Central memory CD8-positive, alpha-beta T cell (primary cell): ENCODE results near the gene CADM2.

Experiments used
- ATAC-seq: fragments of 150-1000 bp; cut with Tn5 transposase; replicated peaks from 2 replicates; pipeline ENCODE4 v1.10.0; 2022; ENCODE audit warnings: mild to moderate bottlenecking, moderate FRiP score, moderate number of reproducible peaks; ENCODE audit not compliant: poor library complexity, severe bottlenecking; ENCODE audit errors: extremely low read depth
- DNase-seq, 2 donors: peaks; one replicate each; pipeline ENCODE4 v3.0.0; 2021; ENCODE audit warnings: low spot score in 2 of 2
- H3K27ac Mint-ChIP-seq: one replicate; pipeline ENCODE4 v1.8.0; 2022; ENCODE audit warnings: low read depth, mild to moderate bottlenecking, moderate library complexity, mixed read lengths
- H3K27me3 Mint-ChIP-seq: one replicate; pipeline ENCODE4 v1.8.0; 2022; ENCODE audit warnings: mixed read lengths
- H3K36me3 Mint-ChIP-seq: one replicate; pipeline ENCODE4 v1.8.0; 2022; ENCODE audit warnings: mild to moderate bottlenecking, moderate library complexity, mixed read lengths; ENCODE audit not compliant: insufficient read depth
- H3K4me1 Mint-ChIP-seq: one replicate; pipeline ENCODE4 v1.8.0; 2022; ENCODE audit warnings: mixed read lengths
- H3K4me3 Mint-ChIP-seq: one replicate; pipeline ENCODE4 v1.8.0; 2022; ENCODE audit warnings: mild to moderate bottlenecking, moderate library complexity, mixed read lengths
- H3K9me3 Mint-ChIP-seq: one replicate; pipeline ENCODE4 v1.8.0; 2022; ENCODE audit warnings: mixed read lengths

CADM2 gene

DNA sequence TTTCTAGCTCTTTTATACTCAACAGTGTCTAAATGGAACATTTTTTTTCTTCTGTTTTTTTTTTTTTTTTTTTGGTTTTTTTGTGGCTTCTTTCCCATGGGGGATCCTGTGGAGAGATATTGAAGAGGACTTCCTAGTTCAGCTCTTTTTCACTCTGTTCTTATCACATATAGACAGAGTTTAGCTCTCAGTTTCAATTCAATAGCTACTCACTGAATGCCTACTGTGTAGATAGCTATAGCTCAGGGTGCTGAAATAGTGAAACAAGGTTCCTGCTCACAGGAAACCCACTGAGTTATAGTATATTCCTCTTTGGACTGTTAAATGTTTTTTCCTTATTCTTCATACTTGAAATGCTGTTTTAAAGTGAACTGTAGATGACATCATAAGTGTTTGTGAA is 918.8 kb downstream of the CADM2 start:
- Mint-ChIP-seq H3K36me3 (no peaks in the 10 kb centered on the region), H3K4me3 (no peak overlapping the region), H3K27ac (no peak overlapping the region), H3K27me3 (no peaks in the 10 kb centered on the region), H3K9me3 (peaks cover 12% of the 10 kb centered on the region), H3K4me1 (no peaks in the 10 kb centered on the region)
- no peak for DNase-seq
- ATAC-seq: no peak

DNA sequence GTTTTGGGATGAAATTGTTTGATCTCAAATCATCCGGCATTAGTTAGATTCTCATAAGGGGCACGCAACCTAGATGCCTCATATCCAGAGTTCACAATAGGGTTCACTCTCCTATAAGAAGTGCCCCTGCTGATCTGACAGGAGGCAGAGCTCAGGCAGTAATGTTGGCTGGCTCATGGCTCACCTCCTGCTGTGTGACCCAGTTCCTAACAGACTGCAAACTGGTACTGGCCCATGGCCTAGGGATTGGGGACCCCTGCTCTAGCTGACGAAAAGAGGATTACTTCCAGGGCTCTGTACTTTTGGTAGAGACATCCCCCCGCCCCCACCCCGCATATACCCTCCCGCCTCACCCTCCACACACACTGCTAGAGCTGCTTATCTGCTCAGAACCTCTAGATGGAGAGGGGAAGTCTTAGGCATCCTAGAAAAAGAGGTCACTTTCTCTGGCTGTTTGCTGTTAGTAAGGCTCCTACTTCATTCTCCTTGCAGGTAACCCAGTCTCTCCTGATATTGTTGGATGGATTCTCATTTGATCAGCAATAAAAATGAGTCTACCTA is 923.1 kb downstream of the CADM2 start:
- peaks cover 5% of the 10 kb centered on the region for H3K9me3 Mint-ChIP-seq
- ATAC-seq (no peak), DNase-seq (no peak)
- no peaks in the 10 kb centered on the region for H3K36me3 Mint-ChIP-seq
- no peaks in the 10 kb centered on the region for H3K27me3 Mint-ChIP-seq
- no peaks in the 10 kb centered on the region for H3K4me1 Mint-ChIP-seq
- H3K4me3 Mint-ChIP-seq: no peak overlapping the region
- H3K27ac Mint-ChIP-seq: no peak overlapping the region

DNA sequence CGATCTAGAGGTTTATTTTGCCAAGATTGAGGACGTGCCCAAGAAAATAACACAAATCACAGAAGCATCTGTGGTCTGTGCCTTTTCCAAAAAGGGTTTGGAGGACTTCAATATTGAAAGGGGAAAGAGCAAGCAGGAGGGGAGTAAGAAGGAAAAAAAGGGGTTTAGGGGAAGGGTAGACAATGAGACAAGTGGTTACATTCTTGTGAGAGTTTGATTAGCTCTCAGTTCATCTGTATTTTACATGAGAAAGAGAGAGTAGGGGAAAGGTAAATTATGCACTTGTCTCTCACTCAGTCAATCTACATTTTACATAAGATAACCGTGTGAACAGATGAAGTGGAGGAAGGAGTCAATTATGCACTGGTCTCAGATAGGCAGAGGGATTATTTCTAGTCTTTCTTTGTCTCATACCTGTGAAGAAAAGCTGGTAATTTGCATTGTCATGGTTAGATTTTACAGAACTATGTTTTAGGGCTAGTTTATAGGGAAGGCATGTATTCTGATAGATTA is 931.3 kb downstream of the CADM2 start:
- no peak overlapping the region for H3K27ac Mint-ChIP-seq
- no peaks in the 10 kb centered on the region for H3K27me3 Mint-ChIP-seq
- DNase-seq: no peak
- H3K9me3 Mint-ChIP-seq: peaks cover 12% of the 10 kb centered on the region
- no peaks in the 10 kb centered on the region for H3K4me1 Mint-ChIP-seq
- no peak overlapping the region for H3K4me3 Mint-ChIP-seq
- ATAC-seq: no peak
- H3K36me3 Mint-ChIP-seq: no peaks in the 10 kb centered on the region

GRCh38 chr3:85903434-85903833 is 944.6 kb downstream of the CADM2 start:
- Mint-ChIP-seq H3K36me3 (peaks cover 1% of the 10 kb centered on the region), H3K4me1 (no peaks in the 10 kb centered on the region), H3K4me3 (no peak overlapping the region), H3K27me3 (no peaks in the 10 kb centered on the region), H3K27ac (no peak overlapping the region), H3K9me3 (peaks cover 1% of the 10 kb centered on the region)
- ATAC-seq (no peak), DNase-seq (no peak)

- peaks cover 17% of the 10 kb centered on the region for H3K9me3 Mint-ChIP-seq
- no peak overlapping the region for H3K27ac Mint-ChIP-seq
- H3K4me1 Mint-ChIP-seq: no peaks in the 10 kb centered on the region
- no peak overlapping the region for H3K4me3 Mint-ChIP-seq
- no peak for ATAC-seq
- DNase-seq: no peak
- no peaks in the 10 kb centered on the region for H3K27me3 Mint-ChIP-seq
- no peaks in the 10 kb centered on the region for H3K36me3 Mint-ChIP-seq
These were observed 954.2 kb downstream of the CADM2 start for GRCh38 chr3:85912980-85913379.

GRCh38 chr3:85922374-85922773 is 963.6 kb downstream of the CADM2 start:
- no peaks in the 10 kb centered on the region for H3K4me1 Mint-ChIP-seq
- no peak for DNase-seq
- no peak overlapping the region for H3K27ac Mint-ChIP-seq
- no peak overlapping the region for H3K4me3 Mint-ChIP-seq
- ATAC-seq: no peak
- H3K27me3 Mint-ChIP-seq: no peaks in the 10 kb centered on the region
- no peaks in the 10 kb centered on the region for H3K36me3 Mint-ChIP-seq
- H3K9me3 Mint-ChIP-seq: peaks cover 12% of the 10 kb centered on the region

DNA sequence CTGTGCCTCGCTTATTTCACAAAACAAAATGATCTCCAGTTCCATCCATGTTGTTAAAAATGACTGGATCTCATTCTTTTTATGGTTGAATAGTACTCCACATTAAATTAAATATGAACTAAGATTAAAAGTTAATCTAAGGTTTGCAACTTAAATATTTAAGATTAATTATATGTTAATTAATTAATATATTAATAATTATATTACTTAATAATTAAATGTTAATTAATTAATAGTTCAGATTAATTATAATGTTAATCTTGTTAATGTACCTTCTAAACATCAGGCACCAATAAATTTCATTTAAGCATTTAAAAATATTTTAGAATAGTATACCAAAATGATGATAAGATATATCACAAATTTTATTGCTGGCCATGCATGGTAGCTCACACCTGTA is 971.9 kb downstream of the CADM2 start:
- H3K9me3 Mint-ChIP-seq: peaks cover 28% of the 10 kb centered on the region

GRCh38 chr3:85933326-85933725 is 974.5 kb downstream of the CADM2 start:
- Mint-ChIP-seq H3K4me3 (no peak overlapping the region), H3K36me3 (no peaks in the 10 kb centered on the region), H3K27me3 (no peaks in the 10 kb centered on the region), H3K4me1 (no peaks in the 10 kb centered on the region), H3K27ac (no peak overlapping the region), H3K9me3 (peaks cover 28% of the 10 kb centered on the region)
- ATAC-seq (no peak), DNase-seq (no peak)

More for the DNA sequence above, 971.9 kb downstream of the CADM2 start:
- no peaks in the 10 kb centered on the region for H3K36me3 Mint-ChIP-seq
- no peaks in the 10 kb centered on the region for H3K4me1 Mint-ChIP-seq
- H3K27ac Mint-ChIP-seq: no peak overlapping the region
- H3K27me3 Mint-ChIP-seq: no peaks in the 10 kb centered on the region
- ATAC-seq: no peak
- no peak for DNase-seq
- no peak overlapping the region for H3K4me3 Mint-ChIP-seq

GRCh38 chr3:85935171-85935570 is 976.4 kb downstream of the CADM2 start:
- no peaks in the 10 kb centered on the region for H3K36me3 Mint-ChIP-seq
- H3K4me3 Mint-ChIP-seq: no peak overlapping the region
- no peaks in the 10 kb centered on the region for H3K27me3 Mint-ChIP-seq
- DNase-seq: no peak
- H3K4me1 Mint-ChIP-seq: no peaks in the 10 kb centered on the region
- ATAC-seq: no peak
- H3K27ac Mint-ChIP-seq: no peak overlapping the region
- H3K9me3 Mint-ChIP-seq: peaks cover 30% of the 10 kb centered on the region

- Mint-ChIP-seq H3K27me3 (no peaks in the 10 kb centered on the region), H3K27ac (no peak overlapping the region), H3K36me3 (no peaks in the 10 kb centered on the region), H3K4me1 (no peaks in the 10 kb centered on the region), H3K4me3 (no peak overlapping the region), H3K9me3 (peaks cover 21% of the 10 kb centered on the region)
- no peak for DNase-seq
- no peak for ATAC-seq
These were observed 980.3 kb downstream of the CADM2 start for GRCh38 chr3:85939074-85939482.

- no peak overlapping the region for H3K4me3 Mint-ChIP-seq
- no peaks in the 10 kb centered on the region for H3K27me3 Mint-ChIP-seq
- peaks cover 18% of the 10 kb centered on the region for H3K9me3 Mint-ChIP-seq
- DNase-seq (no peak), ATAC-seq (no peak)
- no peaks in the 10 kb centered on the region for H3K36me3 Mint-ChIP-seq
- no peaks in the 10 kb centered on the region for H3K4me1 Mint-ChIP-seq
- H3K27ac Mint-ChIP-seq: no peak overlapping the region
These were observed 991.6 kb downstream of the CADM2 start for GRCh38 chr3:85950435-85950834.

DNA sequence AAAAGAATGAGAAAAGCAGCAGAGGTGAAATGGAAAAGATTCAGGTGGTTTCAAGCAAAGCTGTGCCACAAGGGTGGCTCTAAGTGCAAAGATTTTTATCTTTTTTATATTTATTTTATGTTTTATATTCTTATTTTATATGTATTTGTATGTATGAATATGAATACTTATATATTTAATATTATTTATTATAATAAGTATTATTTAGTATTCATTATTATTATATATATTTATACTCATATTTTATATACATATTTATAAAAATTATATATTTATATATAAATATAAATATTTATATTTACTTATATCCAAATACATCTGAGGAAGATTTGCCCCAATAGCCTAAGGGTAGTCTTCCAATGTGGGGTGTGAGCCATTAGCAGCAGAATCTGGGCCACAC is 1002.0 kb downstream of the CADM2 start:
- peaks cover under 1% of the 10 kb centered on the region for H3K36me3 Mint-ChIP-seq
- no peaks in the 10 kb centered on the region for H3K27me3 Mint-ChIP-seq
- H3K9me3 Mint-ChIP-seq: peaks cover 4% of the 10 kb centered on the region
- no peaks in the 10 kb centered on the region for H3K4me1 Mint-ChIP-seq
- H3K4me3 Mint-ChIP-seq: no peak overlapping the region
- ATAC-seq (no peak), DNase-seq (no peak)
- no peak overlapping the region for H3K27ac Mint-ChIP-seq

GRCh38 chr3:85977615-85978338 is 1019.0 kb downstream of the CADM2 start:
- H3K4me1 Mint-ChIP-seq: no peaks in the 10 kb centered on the region

More at GRCh38 chr3:85977615-85978338, 1019.0 kb downstream of the CADM2 start:
- no peak for DNase-seq
- peaks cover 2% of the 10 kb centered on the region for H3K36me3 Mint-ChIP-seq
- no peak overlapping the region for H3K4me3 Mint-ChIP-seq
- peaks cover 11% of the 10 kb centered on the region for H3K9me3 Mint-ChIP-seq
- ATAC-seq: no peak
- H3K27me3 Mint-ChIP-seq: no peaks in the 10 kb centered on the region
- no peak overlapping the region for H3K27ac Mint-ChIP-seq
